Mesenchymal stem cell (in vitro differentiated cells and primary cell): ENCODE data around the gene EFR3B.

Experiments used
- DNase-seq: peaks from one replicate; pipeline ENCODE4 v3.0.0-alpha.2; 2013
- H2AFZ ChIP-seq: one replicate; pipeline ENCODE4 v1.6.1; 2013; ENCODE audit warnings: low read depth, mild to moderate bottlenecking, control low read depth, inconsistent platforms, low read length, moderate library complexity
- H2AK5ac ChIP-seq: 2 replicates; pipeline ENCODE4 v1.6.1; 2013; ENCODE audit warnings: low read length, moderate library complexity, mild to moderate bottlenecking, inconsistent platforms; ENCODE audit not compliant: severe bottlenecking
- H2BK120ac ChIP-seq: one replicate; pipeline ENCODE4 v1.6.1; 2013; ENCODE audit warnings: low read depth, mild to moderate bottlenecking, inconsistent platforms, low read length, moderate library complexity
- H2BK12ac ChIP-seq, 2 experiments: one replicate each; pipeline ENCODE4 v1.6.1; 2013; ENCODE audit warnings: inconsistent platforms in 2 of 2, low read length in 2 of 2, mild to moderate bottlenecking in 2 of 2, moderate library complexity in 2 of 2, control low read depth in 1 of 2
- H2BK15ac ChIP-seq: one replicate; pipeline ENCODE4 v1.6.1; 2013; ENCODE audit warnings: mild to moderate bottlenecking, low read depth, inconsistent platforms; ENCODE audit not compliant: poor library complexity, severe bottlenecking
- H2BK5ac ChIP-seq: 2 replicates; pipeline ENCODE4 v1.6.1; 2013; ENCODE audit warnings: low read depth, mild to moderate bottlenecking, low read length, control low read depth, inconsistent platforms; ENCODE audit not compliant: poor library complexity, severe bottlenecking
- H3K14ac ChIP-seq, 2 experiments: one replicate each; pipeline ENCODE4 v1.6.1; 2013; ENCODE audit warnings: inconsistent platforms in 2 of 2, low read length in 2 of 2, control low read depth in 1 of 2, mild to moderate bottlenecking in 1 of 2, moderate library complexity in 1 of 2
- H3K18ac ChIP-seq, 2 experiments: one replicate each; pipeline ENCODE4 v1.6.1; 2013; ENCODE audit warnings: inconsistent platforms in 2 of 2, low read length in 2 of 2, control low read depth in 1 of 2, low read depth in 1 of 2, mild to moderate bottlenecking in 1 of 2
- H3K23ac ChIP-seq, 2 experiments: one replicate each; pipeline ENCODE4 v1.6.1; 2013; ENCODE audit warnings: inconsistent platforms in 2 of 2, low read length in 2 of 2, mild to moderate bottlenecking in 2 of 2, moderate library complexity in 2 of 2, control low read depth in 1 of 2
- H3K27ac ChIP-seq: 2 replicates; pipeline ENCODE4 v1.5.1; 2013; ENCODE audit warnings: mild to moderate bottlenecking, moderate library complexity, low read length, control low read depth, inconsistent platforms; ENCODE audit not compliant: poor library complexity, severe bottlenecking
- H3K27me3 ChIP-seq, 2 experiments: 2 replicates each; pipeline versions ENCODE4 v1.6.1 to v1.7.0; 2013; ENCODE audit warnings: low read length in 2 of 2, mild to moderate bottlenecking in 2 of 2, moderate library complexity in 2 of 2, control low read depth in 1 of 2, inconsistent platforms in 1 of 2; ENCODE audit not compliant: control insufficient read depth in 1 of 2, insufficient read depth in 1 of 2
- H3K36me3 ChIP-seq, 2 experiments: 2 replicates each; pipeline versions ENCODE4 v1.6.1 to v1.7.0; 2013; ENCODE audit warnings: low read length in 2 of 2, control low read depth in 1 of 2, inconsistent platforms in 1 of 2, low read depth in 1 of 2, mild to moderate bottlenecking in 1 of 2; ENCODE audit not compliant: insufficient read depth in 2 of 2, control insufficient read depth in 1 of 2
- H3K4ac ChIP-seq, 2 experiments: one replicate each; pipeline ENCODE4 v1.6.1; 2013; ENCODE audit warnings: inconsistent platforms in 2 of 2, low read length in 2 of 2, mild to moderate bottlenecking in 2 of 2, moderate library complexity in 2 of 2, control low read depth in 1 of 2, low read depth in 1 of 2
- H3K4me1 ChIP-seq: 2 replicates; pipeline ENCODE4 v1.6.1; 2013; ENCODE audit warnings: low read depth, low read length, control low read depth; ENCODE audit not compliant: control insufficient read depth, insufficient read depth
- H3K4me2 ChIP-seq: 2 replicates; pipeline ENCODE4 v1.6.1; 2013; ENCODE audit warnings: low read length, mild to moderate bottlenecking, inconsistent platforms; ENCODE audit not compliant: poor library complexity, severe bottlenecking
- H3K4me3 ChIP-seq, 2 experiments: 2 replicates each; pipeline versions ENCODE4 v1.5.1 to v1.7.0; 2013; ENCODE audit warnings: low read length in 2 of 2, mild to moderate bottlenecking in 2 of 2, control low read depth in 1 of 2, low read depth in 1 of 2; ENCODE audit not compliant: insufficient read depth in 1 of 2
- H3K79me1 ChIP-seq: replicated peaks from 2 replicates; pipeline ENCODE4 v1.6.1; 2013; ENCODE audit warnings: mild to moderate bottlenecking, control low read depth, low read length, inconsistent platforms; ENCODE audit not compliant: poor library complexity, severe bottlenecking
- H3K9ac ChIP-seq: 2 replicates; pipeline ENCODE4 v1.7.0; 2013; ENCODE audit warnings: mild to moderate bottlenecking, low read length, moderate library complexity
- H3K9me3 ChIP-seq: 2 replicates; pipeline ENCODE4 v1.7.0; 2013; ENCODE audit warnings: mild to moderate bottlenecking, low read length; ENCODE audit not compliant: control insufficient read depth
- H4K8ac ChIP-seq: one replicate; pipeline ENCODE4 v1.6.1; 2013; ENCODE audit warnings: inconsistent platforms, mild to moderate bottlenecking, low read length, moderate library complexity
- H4K91ac ChIP-seq: one replicate; pipeline ENCODE4 v1.6.1; 2013; ENCODE audit warnings: mild to moderate bottlenecking, low read length, inconsistent platforms
- WGBS: methylation state at CpG from one replicate; pipeline ENCODE4 v1.1.7; 2013; ENCODE audit warnings: mixed read lengths; 5-methylcytosine and 5-hydroxymethylcytosine counted together

Gene EFR3B

GRCh38 chr2:25071966-25072365, 30.1 kb downstream of the EFR3B start:
- Histone ChIP-seq H2AFZ (no peak overlapping the region), H3K9ac (no peak overlapping the region), H4K91ac (no peak overlapping the region), H3K18ac (no peak overlapping the region), H2BK12ac (no peak overlapping the region), H4K8ac (no peak overlapping the region), H2BK120ac (no peak overlapping the region), H3K4me1 (peaks cover 2% of the 10 kb centered on the region), H3K27ac (no peak overlapping the region), H3K4me2 (no peak overlapping the region), H3K14ac (no peak overlapping the region), H2BK5ac (no peak overlapping the region), H3K36me3 (no peaks in the 10 kb centered on the region), H3K27me3 (peaks cover 7 to 29% of the 10 kb centered on the region in 2 experiments), H3K79me1 (no peaks in the 10 kb centered on the region), H3K9me3 (no peaks in the 10 kb centered on the region), H2AK5ac (no peak overlapping the region), H3K4ac (no peak overlapping the region), H3K4me3 (no peak overlapping the region), H2BK15ac (no peak overlapping the region), H3K23ac (no peak overlapping the region)
- 93% methylated on average over 8 of the region's 8 CpGs for WGBS
- no peak for DNase-seq

GRCh38 chr2:25072606-25073005, 30.7 kb downstream of the EFR3B start:
- Histone ChIP-seq H3K36me3 (no peaks in the 10 kb centered on the region), H4K91ac (no peak overlapping the region), H3K4me2 (no peak overlapping the region), H3K14ac (no peak overlapping the region), H2AK5ac (no peak overlapping the region), H3K9ac (no peak overlapping the region), H3K79me1 (no peaks in the 10 kb centered on the region), H3K4me3 (no peak overlapping the region), H4K8ac (no peak overlapping the region), H2BK5ac (no peak overlapping the region), H2BK120ac (no peak overlapping the region), H3K18ac (no peak overlapping the region), H2AFZ (no peak overlapping the region), H2BK12ac (no peak overlapping the region), H2BK15ac (no peak overlapping the region), H3K4ac (no peak overlapping the region), H3K27me3 (peaks cover 7 to 29% of the 10 kb centered on the region in 2 experiments), H3K4me1 (peaks cover 2% of the 10 kb centered on the region), H3K27ac (no peak overlapping the region), H3K9me3 (no peaks in the 10 kb centered on the region), H3K23ac (no peak overlapping the region)
- 38% methylated on average over 1 of the region's 1 CpG for WGBS
- DNase-seq, result no peak

- Histone ChIP-seq H3K4me3 (no peak overlapping the region), H2BK12ac (no peak overlapping the region), H2AK5ac (no peak overlapping the region), H3K79me1 (no peaks in the 10 kb centered on the region), H3K4me1 (peaks cover 2% of the 10 kb centered on the region), H2BK120ac (no peak overlapping the region), H3K4me2 (no peak overlapping the region), H2AFZ (no peak overlapping the region), H4K8ac (no peak overlapping the region), H3K9me3 (no peaks in the 10 kb centered on the region), H3K23ac (no peak overlapping the region), H3K9ac (no peak overlapping the region), H3K4ac (no peak overlapping the region), H4K91ac (no peak overlapping the region), H3K27me3 (peaks cover 7 to 28% of the 10 kb centered on the region in 2 experiments), H3K36me3 (no peaks in the 10 kb centered on the region), H2BK15ac (no peak overlapping the region), H3K27ac (no peak overlapping the region), H3K18ac (no peak overlapping the region), H2BK5ac (no peak overlapping the region), H3K14ac (no peak overlapping the region)
- DNase-seq, result no peak
- WGBS, result 87% methylated on average over 2 of the region's 5 CpGs
Measured at GRCh38 chr2:25073025-25073424, 31.1 kb downstream of the EFR3B start.

- Histone ChIP-seq H3K4me2 (no peak overlapping the region), H2AFZ (no peak overlapping the region), H4K8ac (no peak overlapping the region), H3K4ac (no peak overlapping the region), H3K14ac (no peak overlapping the region), H3K18ac (no peak overlapping the region), H3K4me1 (peaks cover 8% of the 10 kb centered on the region), H2AK5ac (no peak overlapping the region), H3K27ac (no peak overlapping the region), H3K23ac (no peak overlapping the region), H3K79me1 (no peaks in the 10 kb centered on the region), H3K9me3 (no peaks in the 10 kb centered on the region), H4K91ac (no peak overlapping the region), H3K9ac (no peak overlapping the region), H3K27me3 (peaks cover 7 to 26% of the 10 kb centered on the region in 2 experiments), H3K36me3 (no peaks in the 10 kb centered on the region), H2BK5ac (no peak overlapping the region), H2BK120ac (no peak overlapping the region), H2BK12ac (no peak overlapping the region), H2BK15ac (no peak overlapping the region), H3K4me3 (no peak overlapping the region)
- 95% methylated on average over 3 of the region's 4 CpGs for WGBS
- no peak for DNase-seq
Measured at GRCh38 chr2:25073914-25074313, 32.0 kb downstream of the EFR3B start.
